Astrocyte (in vitro differentiated cells and primary cell): ENCODE measurements around the gene CYGB. TPM values are rescaled to one million over a fixed set of nuclear protein-coding genes. Genes with fewer than 3 reads are reported as not detected.

Source experiments
- DNase-seq: peaks from one replicate; pipeline ENCODE4 v3.0.0-alpha.2; 2010; ENCODE audit warnings: low read depth
- FAIRE-seq: peaks from 2 replicates; lab custom pipeline; 2011; peaks lifted over from hg19 to GRCh38; lab: Jason Lieb, UNC
- H2AFZ ChIP-seq: 2 replicates; pipeline ENCODE4 v1.6.0; 2012; ENCODE audit warnings: low read depth, low read length, inconsistent platforms
- H3K27ac ChIP-seq: 2 replicates; pipeline ENCODE4 v1.5.1; 2011; ENCODE audit warnings: low read depth, low read length, inconsistent platforms
- H3K27me3 ChIP-seq: 2 replicates; pipeline ENCODE4 v1.6.0; 2011; ENCODE audit warnings: low read length, inconsistent platforms; ENCODE audit not compliant: insufficient read depth
- H3K36me3 ChIP-seq: 2 replicates; pipeline ENCODE4 v1.5.1; 2011; ENCODE audit warnings: low read length, inconsistent platforms; ENCODE audit not compliant: insufficient read depth
- H3K4me1 ChIP-seq: 2 replicates; pipeline ENCODE4 v1.5.1; 2011; ENCODE audit warnings: low read length, inconsistent platforms; ENCODE audit not compliant: insufficient read depth
- H3K4me2 ChIP-seq: 2 replicates; pipeline ENCODE4 v1.6.0; 2012; ENCODE audit warnings: low read length, inconsistent platforms
- H3K4me3 ChIP-seq: 2 replicates; pipeline ENCODE4 v1.5.1; 2011; ENCODE audit warnings: low read depth, mild to moderate bottlenecking, low read length, inconsistent platforms; ENCODE audit not compliant: insufficient read depth
- H3K79me2 ChIP-seq: 2 replicates; pipeline ENCODE4 v1.6.0; 2012; ENCODE audit warnings: mild to moderate bottlenecking, low read length, inconsistent platforms; ENCODE audit not compliant: insufficient read depth
- H3K9ac ChIP-seq: 2 replicates; pipeline ENCODE4 v1.6.0; 2012; ENCODE audit warnings: mild to moderate bottlenecking, low read length, inconsistent platforms
- H3K9me3 ChIP-seq: 2 replicates; pipeline ENCODE4 v1.5.1; 2012; ENCODE audit warnings: low read depth, mild to moderate bottlenecking, low read length, inconsistent platforms; ENCODE audit not compliant: insufficient read depth
- H4K20me1 ChIP-seq: 2 replicates; pipeline ENCODE4 v1.6.0; 2012; ENCODE audit warnings: low read length, inconsistent platforms; ENCODE audit not compliant: insufficient read depth
- H3K27ac Mint-ChIP-seq: one replicate; pipeline ENCODE4 v1.8.0; 2021; ENCODE audit warnings: mild to moderate bottlenecking, mixed read lengths; ENCODE audit not compliant: unreplicated experiment
- H3K27me3 Mint-ChIP-seq: one replicate; pipeline ENCODE4 v1.8.0; 2021; ENCODE audit warnings: low read depth, mixed read lengths; ENCODE audit not compliant: unreplicated experiment
- H3K36me3 Mint-ChIP-seq: one replicate; pipeline ENCODE4 v1.8.0; 2021; ENCODE audit warnings: low read depth, mixed read lengths; ENCODE audit not compliant: unreplicated experiment
- H3K4me1 Mint-ChIP-seq: one replicate; pipeline ENCODE4 v1.8.0; 2021; ENCODE audit warnings: low read depth, mixed read lengths; ENCODE audit not compliant: unreplicated experiment
- H3K4me3 Mint-ChIP-seq: one replicate; pipeline ENCODE4 v1.8.0; 2021; ENCODE audit warnings: mild to moderate bottlenecking, moderate library complexity, mixed read lengths; ENCODE audit not compliant: unreplicated experiment
- H3K9me3 Mint-ChIP-seq: one replicate; pipeline ENCODE4 v1.8.0; 2021; ENCODE audit warnings: mild to moderate bottlenecking, mixed read lengths; ENCODE audit not compliant: unreplicated experiment
- EZH2 ChIP-seq: IDR thresholded peaks from 2 replicates; pipeline ENCODE4 v1.6.1; 2012; ENCODE audit warnings: mild to moderate bottlenecking, low read length, inconsistent platforms; ENCODE audit not compliant: insufficient read depth
- total RNA-seq: library from RNA; stranded (reverse); gene quantifications from 2 replicates; pipeline ENCODE4 v1.2.1, GENCODE V29; 2021
- TF ChIP-seq, protein P1 (sequence below): IDR thresholded peaks from 2 replicates; pipeline ENCODE4 v1.5.1; 2011; ENCODE audit warnings: low read depth, mild to moderate bottlenecking, inconsistent platforms, low read length, moderate library complexity; ENCODE audit not compliant: insufficient read depth

Gene CYGB
- total RNA-seq, 1 donor from 2014 or later: 29.2 TPM

DNA sequence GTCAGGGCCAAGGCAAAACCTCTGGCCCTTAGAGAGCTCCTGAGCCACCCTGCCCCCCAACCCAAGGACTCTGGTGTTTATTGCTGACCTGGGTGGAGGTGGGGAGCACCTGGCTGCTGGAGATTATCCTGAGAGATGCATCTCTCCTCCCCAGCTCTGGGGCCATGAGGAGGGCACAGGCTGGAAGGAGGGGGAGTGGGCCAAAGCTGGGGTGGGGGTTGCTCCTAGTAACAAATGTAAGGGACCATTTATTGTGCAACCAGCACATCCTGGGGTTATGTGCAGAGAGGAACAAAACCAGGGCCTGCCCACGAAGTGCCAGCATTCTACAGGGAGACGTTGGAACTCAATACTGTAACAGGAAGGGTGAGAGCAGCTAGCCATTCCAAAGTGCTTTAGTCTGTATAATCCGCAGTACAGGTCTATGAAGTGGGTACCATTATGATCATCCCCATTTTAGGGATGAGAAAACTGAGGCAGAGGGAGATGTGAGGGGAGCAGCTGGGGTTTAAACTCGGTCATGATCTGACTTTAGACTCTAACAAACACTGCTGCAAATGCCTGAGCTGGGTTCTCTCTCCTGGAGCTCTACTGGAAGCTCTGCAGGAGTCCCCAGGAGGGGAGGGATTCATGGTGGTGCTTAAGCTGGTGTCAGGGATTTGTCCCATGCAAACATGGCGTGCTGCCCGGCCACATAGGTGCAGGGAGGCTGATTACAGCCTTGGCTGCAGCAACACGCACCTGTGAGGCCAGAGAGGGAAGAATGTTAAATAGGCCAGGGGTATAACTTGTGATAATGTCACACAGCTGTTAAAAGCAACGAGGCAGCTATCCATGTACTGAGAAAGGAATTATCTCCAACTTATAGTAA, 34.9 kb downstream of the CYGB start:
- Mint-ChIP-seq H3K9me3 (no peaks in the 10 kb centered on the region), H3K36me3 (no peaks in the 10 kb centered on the region), H3K27ac (peak overlapping the region; percentile 66), H3K4me1 (peaks cover 21% of the 10 kb centered on the region), H3K27me3 (peaks cover 13% of the 10 kb centered on the region), H3K4me3 (peak overlapping the region; percentile 64)
- Histone ChIP-seq H3K36me3 (no peaks in the 10 kb centered on the region), H3K4me3 (no peak overlapping the region), H2AFZ (no peak overlapping the region), H3K27me3 (peaks cover 3% of the 10 kb centered on the region), H3K27ac (no peak overlapping the region), H3K4me1 (peaks cover 40% of the 10 kb centered on the region), H3K4me2 (no peak overlapping the region), H3K79me2 (peaks cover 25% of the 10 kb centered on the region), H4K20me1 (peaks cover 5% of the 10 kb centered on the region), H3K9me3 (no peaks in the 10 kb centered on the region), H3K9ac (no peak overlapping the region)
- TF ChIP-seq, protein P1, sequence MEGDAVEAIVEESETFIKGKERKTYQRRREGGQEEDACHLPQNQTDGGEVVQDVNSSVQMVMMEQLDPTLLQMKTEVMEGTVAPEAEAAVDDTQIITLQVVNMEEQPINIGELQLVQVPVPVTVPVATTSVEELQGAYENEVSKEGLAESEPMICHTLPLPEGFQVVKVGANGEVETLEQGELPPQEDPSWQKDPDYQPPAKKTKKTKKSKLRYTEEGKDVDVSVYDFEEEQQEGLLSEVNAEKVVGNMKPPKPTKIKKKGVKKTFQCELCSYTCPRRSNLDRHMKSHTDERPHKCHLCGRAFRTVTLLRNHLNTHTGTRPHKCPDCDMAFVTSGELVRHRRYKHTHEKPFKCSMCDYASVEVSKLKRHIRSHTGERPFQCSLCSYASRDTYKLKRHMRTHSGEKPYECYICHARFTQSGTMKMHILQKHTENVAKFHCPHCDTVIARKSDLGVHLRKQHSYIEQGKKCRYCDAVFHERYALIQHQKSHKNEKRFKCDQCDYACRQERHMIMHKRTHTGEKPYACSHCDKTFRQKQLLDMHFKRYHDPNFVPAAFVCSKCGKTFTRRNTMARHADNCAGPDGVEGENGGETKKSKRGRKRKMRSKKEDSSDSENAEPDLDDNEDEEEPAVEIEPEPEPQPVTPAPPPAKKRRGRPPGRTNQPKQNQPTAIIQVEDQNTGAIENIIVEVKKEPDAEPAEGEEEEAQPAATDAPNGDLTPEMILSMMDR: no peak
- no peak for DNase-seq
- FAIRE-seq: no peak

DNA sequence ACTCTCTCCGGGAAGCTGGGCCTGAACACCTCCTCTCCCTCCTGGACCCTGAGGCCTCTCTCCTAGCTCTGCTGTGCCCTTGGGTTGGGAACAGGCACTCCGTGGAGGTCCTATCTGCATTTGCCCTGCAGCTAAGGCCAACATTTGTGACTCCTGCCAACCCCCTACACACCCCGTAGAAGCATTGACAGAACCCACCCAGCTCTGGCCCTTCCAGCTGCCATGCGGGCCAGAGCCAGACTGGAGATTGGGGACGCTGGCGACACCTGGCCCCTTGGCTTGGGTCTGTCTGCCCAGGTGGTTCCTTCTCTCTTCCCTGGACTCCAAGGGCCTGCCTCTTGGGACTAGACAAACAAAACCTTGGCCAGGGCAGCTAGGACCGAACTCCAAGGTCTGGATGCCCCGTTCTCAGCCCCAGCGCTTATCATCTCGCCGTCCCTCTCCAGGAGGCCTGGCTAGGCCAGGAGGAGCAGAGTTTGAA, 35.6 kb downstream of the CYGB start:
- TF ChIP-seq, protein P1: no peak
- TF ChIP-seq EZH2: no peak
- H3K9me3 Mint-ChIP-seq: no peaks in the 10 kb centered on the region
- Histone ChIP-seq H4K20me1 (peaks cover 5% of the 10 kb centered on the region), H3K27me3 (no peaks in the 10 kb centered on the region), H3K27ac (peak overlapping the region; percentile 42), H3K4me3 (peak overlapping the region; percentile 52), H3K4me1 (peaks cover 40% of the 10 kb centered on the region), H3K4me2 (peak overlapping the region; percentile 99), H2AFZ (peak overlapping the region; percentile 97), H3K36me3 (no peaks in the 10 kb centered on the region), H3K79me2 (peaks cover 32% of the 10 kb centered on the region), H3K9ac (peak overlapping the region; percentile 79), H3K9me3 (no peaks in the 10 kb centered on the region)
- DNase-seq: no peak
- no peaks in the 10 kb centered on the region for H3K36me3 Mint-ChIP-seq
- H3K27ac Mint-ChIP-seq: peak overlapping the region; percentile 75
- FAIRE-seq: no peak
- H3K4me3 Mint-ChIP-seq: peak overlapping the region; percentile 89
- H3K27me3 Mint-ChIP-seq: peaks cover 8% of the 10 kb centered on the region
- peaks cover 21% of the 10 kb centered on the region for H3K4me1 Mint-ChIP-seq
